Stimulated activated CD4-positive, alpha-beta T cell treated with anti-CD3 and anti-CD28 coated beads, Interleukin-1b, Interleukin-23, amount 100 ng/mL, for 48 hours (primary cell): Measurements from ENCODE around the gene RNF220.

Experiments
- DNase-seq: peaks from one replicate; pipeline ENCODE4 v3.0.0-alpha.2; 2020

Gene RNF220

DNA sequence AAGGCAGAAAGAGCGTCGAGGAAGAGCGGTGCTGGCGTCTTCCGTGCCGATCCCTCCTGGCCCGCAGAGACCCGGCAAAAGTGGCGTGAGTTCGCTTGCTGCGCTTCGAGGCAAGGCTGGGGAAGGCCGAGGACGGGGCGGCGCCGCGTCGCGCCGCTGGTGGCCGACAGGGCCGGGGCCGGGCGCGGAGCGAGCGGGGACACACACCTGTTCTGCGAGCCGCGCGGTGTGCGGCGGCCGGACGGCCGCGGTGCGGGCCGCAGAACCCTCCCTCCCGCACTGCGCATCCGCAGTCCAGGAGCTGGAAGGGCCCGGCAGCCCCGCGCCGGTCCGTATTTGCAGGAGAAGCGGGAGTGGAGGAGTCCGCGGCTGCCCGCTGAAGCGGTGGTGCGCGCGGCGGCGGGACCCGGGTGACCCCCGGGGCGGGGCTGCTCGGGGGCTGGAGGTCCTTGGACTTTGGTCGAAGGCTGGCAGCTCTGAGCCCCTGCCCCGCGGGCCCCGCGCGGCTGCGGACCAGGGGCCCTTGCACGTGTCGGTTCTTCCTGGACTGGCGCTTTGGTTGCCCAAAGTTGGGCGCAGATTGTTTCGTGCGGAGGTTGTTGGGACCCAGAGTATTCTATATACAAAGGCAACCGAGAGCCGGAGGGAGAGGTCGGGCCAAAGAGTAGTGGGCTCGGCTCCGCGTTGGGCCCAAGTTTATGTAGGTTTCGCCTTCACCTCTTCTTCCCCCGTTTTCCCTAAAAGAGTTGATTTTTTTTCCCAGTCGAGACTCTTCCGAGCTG lies 2.6 kb downstream of the RNF220 start:
- no peak for DNase-seq

GRCh38 chr1:44408212-44408582 lies 3.1 kb downstream of the RNF220 start:
- DNase-seq: no peak

- no peak for DNase-seq
Measured at GRCh38 chr1:44408632-44409602, 3.9 kb downstream of the RNF220 start.

GRCh38 chr1:44409757-44410156 lies 4.7 kb downstream of the RNF220 start:
- no peak for DNase-seq

DNA sequence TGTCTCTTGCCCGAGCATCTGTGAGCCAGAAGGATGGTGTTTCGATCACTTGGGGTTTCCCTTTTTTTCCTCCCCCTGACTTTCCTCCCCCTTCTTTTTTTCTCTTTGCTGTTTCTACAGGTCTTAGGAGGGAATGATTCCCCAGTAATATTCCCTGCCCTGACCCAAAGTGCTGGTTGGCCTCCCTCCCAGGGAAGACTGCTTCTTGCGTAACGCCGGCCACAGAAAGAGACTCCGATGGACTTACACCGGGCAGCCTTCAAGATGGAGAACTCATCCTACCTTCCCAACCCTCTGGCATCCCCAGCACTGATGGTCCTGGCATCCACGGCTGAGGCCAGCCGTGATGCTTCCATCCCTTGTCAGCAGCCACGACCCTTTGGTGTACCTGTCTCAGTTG lies 6.8 kb downstream of the RNF220 start:
- no peak for DNase-seq

DNA sequence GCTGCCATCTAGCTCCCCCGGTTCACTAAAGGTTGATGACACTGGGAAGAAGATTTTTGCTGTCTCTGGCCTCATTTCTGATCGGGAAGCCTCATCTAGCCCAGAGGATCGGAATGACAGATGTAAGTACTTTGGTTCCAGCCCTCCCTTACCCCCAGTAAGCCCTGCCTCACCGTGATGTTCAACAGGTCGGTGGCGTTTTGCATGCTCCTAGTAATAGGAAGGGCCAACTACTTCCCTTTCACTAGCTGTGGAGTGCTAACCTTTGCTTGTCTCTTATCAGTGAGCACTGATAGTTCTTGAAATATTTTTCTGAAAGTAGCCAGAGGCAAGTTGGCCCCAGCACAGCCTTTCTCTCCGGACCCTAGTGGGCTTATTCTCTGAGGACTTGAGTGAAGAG lies 7.5 kb downstream of the RNF220 start:
- DNase-seq: no peak

GRCh38 chr1:44413740-44414139 lies 8.7 kb downstream of the RNF220 start:
- DNase-seq: no peak

GRCh38 chr1:44415013-44415412 lies 10.0 kb downstream of the RNF220 start:
- no peak for DNase-seq

- DNase-seq: no peak
Measured at GRCh38 chr1:44416408-44416807, 11.4 kb downstream of the RNF220 start.

- DNase-seq: no peak
Measured at GRCh38 chr1:44417351-44418021, 12.4 kb downstream of the RNF220 start.

DNA sequence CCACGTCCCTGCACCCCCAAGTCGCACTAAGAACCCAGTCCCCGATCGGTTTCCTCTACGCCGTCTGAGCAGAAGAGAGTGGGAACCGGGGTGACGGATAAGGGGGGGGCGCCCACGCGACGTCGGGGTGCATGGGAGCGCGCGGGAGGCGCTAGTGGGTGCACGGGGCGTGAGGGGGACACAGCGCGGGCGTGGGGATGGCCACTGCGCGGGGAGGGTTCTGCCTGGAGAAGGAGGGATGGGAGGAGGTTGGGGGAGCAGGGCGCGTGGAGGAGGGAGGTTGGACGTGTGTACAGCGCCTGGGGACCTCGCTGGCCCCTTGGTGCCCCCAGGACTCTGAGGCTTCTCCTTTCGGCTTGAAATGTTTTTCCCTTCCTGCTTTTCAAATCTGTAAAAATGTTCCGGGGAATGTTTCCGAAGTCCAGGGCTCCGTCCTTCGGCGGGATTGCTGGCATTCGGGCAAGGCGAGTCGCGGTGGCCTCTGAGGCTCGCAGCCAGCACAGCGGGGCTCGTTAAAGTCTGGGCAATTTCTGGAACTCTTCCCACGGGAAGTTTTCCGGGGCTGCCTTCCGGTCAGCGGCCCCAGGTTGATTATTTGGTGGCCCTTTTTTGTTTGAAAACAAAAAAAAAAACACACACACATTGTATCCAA lies 13.1 kb downstream of the RNF220 start:
- no peak for DNase-seq

- no peak for DNase-seq
Measured at GRCh38 chr1:44419901-44420300, 14.8 kb downstream of the RNF220 start.

GRCh38 chr1:44420535-44420934 lies 15.5 kb downstream of the RNF220 start:
- DNase-seq: no peak

- DNase-seq: no peak
Measured at GRCh38 chr1:44421446-44421884, 16.4 kb downstream of the RNF220 start.

DNA sequence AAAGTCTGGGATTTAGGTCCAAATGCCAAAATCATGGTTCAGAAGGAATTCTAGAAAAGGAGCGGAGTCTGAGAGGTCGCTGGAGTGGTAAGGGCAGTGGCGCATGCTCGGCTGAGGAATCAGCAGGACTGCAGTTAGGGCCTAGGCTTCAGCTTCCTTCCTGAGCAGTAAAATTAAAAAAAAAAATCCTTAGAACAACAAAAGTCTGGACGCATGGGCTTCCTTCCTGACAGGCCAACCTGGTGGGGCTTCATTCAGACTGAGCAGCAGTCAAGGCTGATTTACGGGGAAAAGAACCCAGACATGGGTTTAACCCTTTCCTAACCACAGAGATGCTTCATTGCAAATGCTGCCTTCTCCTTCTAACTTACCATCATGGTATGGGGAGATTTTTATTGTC lies 17.1 kb downstream of the RNF220 start:
- no peak for DNase-seq

- no peak for DNase-seq
Measured at GRCh38 chr1:44423591-44424537, 18.8 kb downstream of the RNF220 start.

DNA sequence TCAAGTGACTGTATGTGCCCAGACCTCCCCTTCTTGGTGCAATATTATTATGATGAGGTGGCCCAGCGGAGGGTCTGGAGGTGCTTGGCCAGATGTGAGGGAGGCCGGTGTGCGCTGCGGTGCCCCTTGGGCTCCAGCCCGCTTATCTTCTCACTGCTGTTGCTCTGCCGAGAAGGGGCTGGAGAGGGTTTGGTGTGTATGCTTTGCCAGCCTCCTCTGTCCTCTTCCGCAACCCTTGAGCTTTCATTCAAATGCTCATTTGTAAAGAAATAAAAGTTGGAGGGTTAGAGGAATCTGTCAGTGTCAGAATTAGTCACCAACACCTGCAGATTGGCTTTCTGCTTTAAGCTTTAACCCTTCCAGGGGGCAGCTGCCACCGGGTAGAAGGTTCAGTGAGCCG lies 19.7 kb downstream of the RNF220 start:
- no peak for DNase-seq

DNA sequence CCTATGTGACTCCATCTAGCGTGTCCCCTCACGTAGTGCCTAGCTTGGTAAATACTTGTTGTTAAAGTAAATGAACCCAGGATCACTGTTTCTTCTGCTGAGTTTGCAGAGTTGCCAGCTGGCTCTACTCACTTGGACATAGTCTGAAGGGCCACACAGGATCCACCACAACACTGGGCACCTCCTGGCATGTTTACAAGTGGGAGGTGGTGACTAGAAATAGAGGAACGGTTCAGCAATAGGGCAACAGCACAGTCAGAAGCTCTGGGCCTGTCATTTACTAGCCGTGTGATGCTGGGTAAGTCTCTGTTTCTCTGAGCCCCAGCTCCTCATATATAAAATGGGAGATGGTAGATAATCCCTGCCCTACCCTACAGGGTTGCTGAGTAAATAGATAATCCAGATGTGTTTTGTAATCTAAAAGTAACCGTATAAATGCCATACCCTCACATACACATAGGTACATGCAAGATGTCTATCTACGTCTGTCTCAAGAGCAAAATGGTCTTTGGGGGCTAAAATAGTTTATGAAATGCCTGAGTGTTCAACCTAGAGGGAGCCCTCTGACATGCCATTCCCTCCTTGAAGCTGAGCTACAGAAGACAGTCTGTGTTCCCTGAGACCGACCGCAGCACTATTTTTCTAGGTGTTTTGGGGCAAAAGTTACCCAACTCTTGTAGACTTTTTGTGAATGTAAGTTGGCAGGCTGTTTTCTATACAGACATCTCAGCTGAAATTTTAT lies 20.5 kb downstream of the RNF220 start:
- no peak for DNase-seq

DNA sequence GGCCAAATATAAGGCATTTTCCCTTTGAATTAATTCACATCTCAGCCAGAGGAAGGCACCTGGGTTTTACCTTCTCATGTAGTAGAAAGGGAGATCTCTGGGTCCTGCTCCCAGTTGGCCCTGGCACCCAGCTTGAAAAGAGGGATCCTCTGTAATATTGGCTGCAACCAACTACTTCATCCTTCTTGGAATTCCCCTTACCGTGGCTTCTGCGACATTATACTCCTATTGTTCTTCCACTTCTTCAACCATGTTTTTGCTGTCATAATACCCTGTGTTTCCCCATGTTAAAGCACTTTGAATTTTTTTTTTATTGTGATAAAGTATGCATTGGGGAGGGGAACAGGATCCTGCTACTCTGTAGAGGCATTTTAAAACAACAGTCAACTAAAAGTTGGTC lies 26.8 kb downstream of the RNF220 start:
- no peak for DNase-seq

- no peak for DNase-seq
Measured at GRCh38 chr1:44433209-44433608, 28.2 kb downstream of the RNF220 start.
